ENCODE results near the gene ATF4.

DNA sequence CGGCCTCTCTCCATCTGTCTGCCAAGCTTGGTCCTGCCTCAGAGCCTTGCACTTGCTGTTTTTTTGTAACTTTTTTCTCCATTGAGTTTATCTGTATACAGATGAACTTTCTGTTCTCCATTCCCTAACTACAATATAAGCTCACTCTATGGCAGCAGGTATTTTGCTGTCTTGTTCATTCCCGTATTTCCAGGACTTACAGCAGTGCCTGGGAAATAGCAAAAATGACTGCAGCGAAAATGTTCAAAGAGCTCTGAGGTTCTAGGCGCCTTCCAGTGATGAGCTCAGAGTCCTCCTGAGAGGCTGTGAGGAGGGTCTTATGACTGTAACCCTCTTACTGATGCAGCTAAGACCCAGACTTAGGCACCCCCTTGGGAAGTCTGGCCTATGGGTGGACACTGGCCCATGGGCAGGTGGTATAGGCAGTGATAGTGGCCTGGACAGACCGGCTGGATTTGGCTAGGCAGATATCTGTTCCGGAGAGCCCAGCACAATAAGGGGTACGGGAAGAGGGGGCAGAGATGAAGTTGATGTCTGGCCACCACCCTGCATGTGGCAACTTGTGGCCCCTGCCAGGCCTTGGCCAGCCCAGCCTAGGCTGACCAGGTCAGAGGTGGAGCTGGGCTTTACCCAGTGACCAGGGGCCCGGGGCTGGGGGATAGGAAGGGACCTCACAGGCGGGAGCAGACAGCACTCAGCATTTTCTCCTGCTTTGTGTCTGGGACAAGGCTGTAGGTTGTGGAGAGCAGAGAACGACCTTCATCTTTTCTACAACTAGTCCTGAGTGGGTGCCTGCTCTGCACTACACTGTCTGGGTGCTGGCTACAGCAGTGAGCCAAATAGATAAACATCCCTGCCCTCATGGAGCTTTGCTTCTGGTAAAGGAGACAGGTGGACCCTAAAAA is 4.6 kb downstream of the ATF4 start:
- TF ChIP-seq, protein P1, sequence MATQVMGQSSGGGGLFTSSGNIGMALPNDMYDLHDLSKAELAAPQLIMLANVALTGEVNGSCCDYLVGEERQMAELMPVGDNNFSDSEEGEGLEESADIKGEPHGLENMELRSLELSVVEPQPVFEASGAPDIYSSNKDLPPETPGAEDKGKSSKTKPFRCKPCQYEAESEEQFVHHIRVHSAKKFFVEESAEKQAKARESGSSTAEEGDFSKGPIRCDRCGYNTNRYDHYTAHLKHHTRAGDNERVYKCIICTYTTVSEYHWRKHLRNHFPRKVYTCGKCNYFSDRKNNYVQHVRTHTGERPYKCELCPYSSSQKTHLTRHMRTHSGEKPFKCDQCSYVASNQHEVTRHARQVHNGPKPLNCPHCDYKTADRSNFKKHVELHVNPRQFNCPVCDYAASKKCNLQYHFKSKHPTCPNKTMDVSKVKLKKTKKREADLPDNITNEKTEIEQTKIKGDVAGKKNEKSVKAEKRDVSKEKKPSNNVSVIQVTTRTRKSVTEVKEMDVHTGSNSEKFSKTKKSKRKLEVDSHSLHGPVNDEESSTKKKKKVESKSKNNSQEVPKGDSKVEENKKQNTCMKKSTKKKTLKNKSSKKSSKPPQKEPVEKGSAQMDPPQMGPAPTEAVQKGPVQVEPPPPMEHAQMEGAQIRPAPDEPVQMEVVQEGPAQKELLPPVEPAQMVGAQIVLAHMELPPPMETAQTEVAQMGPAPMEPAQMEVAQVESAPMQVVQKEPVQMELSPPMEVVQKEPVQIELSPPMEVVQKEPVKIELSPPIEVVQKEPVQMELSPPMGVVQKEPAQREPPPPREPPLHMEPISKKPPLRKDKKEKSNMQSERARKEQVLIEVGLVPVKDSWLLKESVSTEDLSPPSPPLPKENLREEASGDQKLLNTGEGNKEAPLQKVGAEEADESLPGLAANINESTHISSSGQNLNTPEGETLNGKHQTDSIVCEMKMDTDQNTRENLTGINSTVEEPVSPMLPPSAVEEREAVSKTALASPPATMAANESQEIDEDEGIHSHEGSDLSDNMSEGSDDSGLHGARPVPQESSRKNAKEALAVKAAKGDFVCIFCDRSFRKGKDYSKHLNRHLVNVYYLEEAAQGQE (IDR thresholded peaks at IDR 0.05; ENCODE audit: low read depth), result no peak
- TF ChIP-seq TAF1 (IDR thresholded peaks at IDR 0.05; ENCODE audit: low read depth) (no peak), CEBPB (IDR thresholded peaks at IDR 0.05) (no peak), FOXM1 (IDR thresholded peaks at IDR 0.05; ENCODE audit: borderline replicate concordance, low read depth) (no peak), EGR1 (IDR thresholded peaks at IDR 0.05) (no peak), CREB1 (IDR thresholded peaks at IDR 0.05; ENCODE audit: low read depth) (no peak), TEAD4 (IDR thresholded peaks at IDR 0.05) (no peak)
- TF ChIP-seq, protein P2, sequence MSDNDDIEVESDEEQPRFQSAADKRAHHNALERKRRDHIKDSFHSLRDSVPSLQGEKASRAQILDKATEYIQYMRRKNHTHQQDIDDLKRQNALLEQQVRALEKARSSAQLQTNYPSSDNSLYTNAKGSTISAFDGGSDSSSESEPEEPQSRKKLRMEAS (IDR thresholded peaks at IDR 0.05), result 0 out of 2 replicates have a peak, but pooled peaks have one; percentile 11
- TF ChIP-seq, protein P3, sequence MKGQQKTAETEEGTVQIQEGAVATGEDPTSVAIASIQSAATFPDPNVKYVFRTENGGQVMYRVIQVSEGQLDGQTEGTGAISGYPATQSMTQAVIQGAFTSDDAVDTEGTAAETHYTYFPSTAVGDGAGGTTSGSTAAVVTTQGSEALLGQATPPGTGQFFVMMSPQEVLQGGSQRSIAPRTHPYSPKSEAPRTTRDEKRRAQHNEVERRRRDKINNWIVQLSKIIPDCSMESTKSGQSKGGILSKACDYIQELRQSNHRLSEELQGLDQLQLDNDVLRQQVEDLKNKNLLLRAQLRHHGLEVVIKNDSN (IDR thresholded peaks at IDR 0.05), result no peak
